ENCODE results near the gene VENTX.

GRCh38 chr10:133285217-133285616, 47.6 kb downstream of the VENTX start:
- TF ChIP-seq CTCF (conservative IDR thresholded peaks at IDR 0.05; ENCODE audit: low read length) (no peak), EZH2phosphoT487 (IDR thresholded peaks at IDR 0.05; ENCODE audit: borderline replicate concordance) (no peak)

All from Loucy (cell line).